IMR-90 (cell line): Measurements from ENCODE around the gene DGAT2. TPM values are rescaled to one million over a fixed set of nuclear protein-coding genes. Genes with fewer than 3 reads are reported as not detected.

Experiments
- ATAC-seq: fragments of 200-7000 bp; cut with Tn5 transposase; 2 replicates; pipeline ENCODE4 v1.9.1; 2020; ENCODE audit warnings: low read depth, mild to moderate bottlenecking, moderate library complexity
- BruUV-seq: library from RNA; stranded (reverse); fragments of 400-500 nt; replicated peaks from 2 replicates; lab custom pipeline; 2021; lab: Mats Ljungman, UMichigan
- CTCF ChIA-PET: fragments of 300-600 bp; formaldehyde crosslinking; extraction: SDS; loops from one replicate; lab custom pipeline; 2021; ENCODE audit warnings: antibody characterized with exemption; lab: Yijun Ruan, JAX
- POLR2A ChIA-PET: fragments of 300-600 bp; sonication (Branson Sonifier 250); formaldehyde crosslinking; loops from one replicate; lab custom pipeline; 2022; ENCODE audit warnings: antibody characterized with exemption; ENCODE audit not compliant: unreplicated experiment; lab: Charles Lee
- DNase-seq: peaks from one replicate; pipeline ENCODE4 v3.0.0; 2013
- H2AFZ ChIP-seq: replicated peaks from 2 replicates; pipeline ENCODE3; 2013; ENCODE audit warnings: low read length, mild to moderate bottlenecking; ENCODE audit not compliant: poor library complexity
- H2AK5ac ChIP-seq: 2 replicates; pipeline ENCODE4 v1.6.1; 2013; ENCODE audit warnings: low read depth, low read length, inconsistent platforms
- H2AK9ac ChIP-seq: replicated peaks from 2 replicates; pipeline ENCODE3; 2013; ENCODE audit warnings: mild to moderate bottlenecking, low read depth, low read length, moderate library complexity; ENCODE audit not compliant: poor library complexity
- H2BK120ac ChIP-seq: 2 replicates; pipeline ENCODE4 v1.6.1; 2013; ENCODE audit warnings: low read depth, low read length, inconsistent platforms
- H2BK15ac ChIP-seq: 3 replicates; pipeline ENCODE4 v1.6.1; 2013; ENCODE audit warnings: low read depth, low read length, inconsistent platforms
- H2BK20ac ChIP-seq: 2 replicates; pipeline ENCODE4 v1.6.1; 2013; ENCODE audit warnings: low read depth, mild to moderate bottlenecking, inconsistent platforms, low read length, moderate library complexity
- H2BK5ac ChIP-seq: 2 replicates; pipeline ENCODE4 v1.6.1; 2013; ENCODE audit warnings: mild to moderate bottlenecking, low read depth, low read length, inconsistent platforms; ENCODE audit not compliant: poor library complexity, severe bottlenecking
- H3K14ac ChIP-seq: replicated peaks from 2 replicates; pipeline ENCODE4 v1.6.1; 2013; ENCODE audit warnings: low read depth, low read length, inconsistent platforms
- H3K18ac ChIP-seq: 2 replicates; pipeline ENCODE4 v1.6.1; 2013; ENCODE audit warnings: low read depth, low read length, control low read depth
- H3K23ac ChIP-seq: 2 replicates; pipeline ENCODE4 v1.6.1; 2013; ENCODE audit warnings: low read depth, low read length, inconsistent platforms
- H3K27ac ChIP-seq: 2 replicates; pipeline ENCODE4 v1.5.1; 2013; ENCODE audit warnings: mild to moderate bottlenecking, control low read depth, low read length; ENCODE audit not compliant: insufficient read depth
- H3K27me3 ChIP-seq: 2 replicates; pipeline ENCODE4 v1.6.1; 2013; ENCODE audit warnings: low read length; ENCODE audit not compliant: control insufficient read depth, insufficient read depth
- H3K36me3 ChIP-seq: 2 replicates; pipeline ENCODE4 v1.6.1; 2013; ENCODE audit warnings: low read length, mixed read lengths; ENCODE audit not compliant: control insufficient read depth, insufficient read depth
- H3K4ac ChIP-seq: 2 replicates; pipeline ENCODE4 v1.6.1; 2013; ENCODE audit warnings: low read depth, low read length, inconsistent platforms
- H3K4me1 ChIP-seq: 2 replicates; pipeline ENCODE4 v1.6.1; 2013; ENCODE audit warnings: low read length, mixed read lengths; ENCODE audit not compliant: control insufficient read depth, insufficient read depth
- H3K4me2 ChIP-seq: 2 replicates; pipeline ENCODE4 v1.6.1; 2013; ENCODE audit warnings: low read depth, mild to moderate bottlenecking, control low read depth, low read length, moderate library complexity
- H3K4me3 ChIP-seq: 2 replicates; pipeline ENCODE4 v1.5.1; 2013; ENCODE audit warnings: low read depth, mild to moderate bottlenecking, control low read depth, low read length, moderate library complexity; ENCODE audit not compliant: insufficient read depth
- H3K56ac ChIP-seq: 2 replicates; pipeline ENCODE4 v1.6.1; 2013; ENCODE audit warnings: low read length, inconsistent platforms; ENCODE audit not compliant: insufficient read depth; ENCODE audit errors: extremely low read depth
- H3K79me1 ChIP-seq, 2 experiments: 2 replicates each; pipeline ENCODE4 v1.6.1; 2013; ENCODE audit warnings: low read length in 2 of 2, inconsistent platforms in 1 of 2, low read depth in 1 of 2
- H3K9ac ChIP-seq: 2 replicates; pipeline ENCODE4 v1.6.1; 2013; ENCODE audit warnings: low read depth, low read length, control low read depth
- H3K9me1 ChIP-seq: 2 replicates; pipeline ENCODE4 v1.6.1; 2013; ENCODE audit warnings: low read length, inconsistent platforms; ENCODE audit not compliant: insufficient read depth
- H3K9me3 ChIP-seq: 2 replicates; pipeline ENCODE4 v1.6.1; 2013; ENCODE audit warnings: low read length; ENCODE audit not compliant: control insufficient read depth, insufficient read depth
- H4K20me1 ChIP-seq: 2 replicates; pipeline ENCODE4 v1.6.1; 2013; ENCODE audit warnings: low read length, inconsistent platforms; ENCODE audit not compliant: insufficient read depth
- H4K5ac ChIP-seq: 2 replicates; pipeline ENCODE4 v1.6.1; 2013; ENCODE audit warnings: mild to moderate bottlenecking, low read depth, low read length, control low read depth
- H4K8ac ChIP-seq, 2 experiments: 2 replicates each; pipeline ENCODE4 v1.6.1; 2013; ENCODE audit warnings: low read depth in 2 of 2, low read length in 2 of 2, control low read depth in 1 of 2, inconsistent platforms in 1 of 2
- H4K91ac ChIP-seq: 2 replicates; pipeline ENCODE4 v1.6.1; 2013; ENCODE audit warnings: low read depth, low read length, inconsistent platforms; ENCODE audit not compliant: insufficient read depth
- CEBPB ChIP-seq: IDR thresholded peaks from 2 replicates; pipeline ENCODE4 v1.6.1; 2012; ENCODE audit warnings: low read depth, low read length, improper control_type of control experiment
- CHD1 ChIP-seq: IDR thresholded peaks from 2 replicates; pipeline ENCODE4 v1.6.1; 2012; ENCODE audit warnings: low read depth, low read length, improper control_type of control experiment
- MAFK ChIP-seq: IDR thresholded peaks from 2 replicates; pipeline ENCODE4 v1.6.1; 2012; ENCODE audit warnings: low read depth, low read length, improper control_type of control experiment
- MAZ ChIP-seq: IDR thresholded peaks from 2 replicates; pipeline ENCODE4 v1.6.1; 2012; ENCODE audit warnings: low read depth, mild to moderate bottlenecking, low read length, improper control_type of control experiment, moderate library complexity, borderline replicate concordance
- MXI1 ChIP-seq: IDR thresholded peaks from 2 replicates; pipeline ENCODE4 v1.6.1; 2012; ENCODE audit warnings: low read depth, mild to moderate bottlenecking, low read length, moderate library complexity, borderline replicate concordance
- RFX5 ChIP-seq: IDR thresholded peaks from 2 replicates; pipeline ENCODE4 v1.8.0; 2012; ENCODE audit warnings: low read depth, mild to moderate bottlenecking, low read length, moderate library complexity
- WGBS, 2 experiments: methylation state at CpG; one replicate each; pipeline versions ENCODE4 v1.1.5 to v1.1.7; 2013; ENCODE audit warnings: missing lambda C conversion rate in 2 of 2; ENCODE audit not compliant: insufficient read length in 1 of 2; ENCODE audit errors: extremely low coverage in 2 of 2; 5-methylcytosine and 5-hydroxymethylcytosine counted together
- dilution Hi-C: fragments of 300-500 bp; cut with HindIII; formaldehyde crosslinking; loops from one replicate; pipeline ENCODE4 v1.14.3; 2018; ENCODE audit warnings: low sequenced_read_pairs; ENCODE audit not compliant: unreplicated experiment
- in situ Hi-C: fragments of 300-500 bp; cut with MboI; formaldehyde crosslinking; loops from 3 replicates; pipeline ENCODE4 v1.14.3; 2019; ENCODE audit warnings: low sequenced_read_pairs, inconsistent platforms, mixed read lengths
- intact Hi-C: fragments of 100-400 bp; cut with micrococcal nuclease; formaldehyde crosslinking; loops from 2 replicates; pipeline ENCODE4 v1.10.0; 2022
- polyA plus RNA-seq, 3 experiments: library from polyadenylated mRNA; depleted of rRNA; stranded (reverse); fragments of >200 nt; gene quantifications; 2 replicates each; pipeline ENCODE4 v1.2.3, GENCODE V29; 2012; ENCODE audit warnings: low replicate concordance in 1 of 3
- total RNA-seq: library from RNA; depleted of rRNA; stranded (reverse); fragments of >200 nt; gene quantifications from 2 replicates; pipeline ENCODE4 v1.2.3, GENCODE V29; 2012
- TF ChIP-seq, protein P1 (sequence below): fragments of 150-350 bp; IDR thresholded peaks from 2 replicates; pipeline ENCODE4 v1.6.1; 2016; ENCODE audit warnings: low read depth, mild to moderate bottlenecking, low read length, moderate library complexity, borderline replicate concordance

The DGAT2 gene
- total and polyA plus RNA-seq, 2 of the 4 experiments (the other 2 are of a cell fraction) = 2.3 to 2.4 TPM

DNA sequence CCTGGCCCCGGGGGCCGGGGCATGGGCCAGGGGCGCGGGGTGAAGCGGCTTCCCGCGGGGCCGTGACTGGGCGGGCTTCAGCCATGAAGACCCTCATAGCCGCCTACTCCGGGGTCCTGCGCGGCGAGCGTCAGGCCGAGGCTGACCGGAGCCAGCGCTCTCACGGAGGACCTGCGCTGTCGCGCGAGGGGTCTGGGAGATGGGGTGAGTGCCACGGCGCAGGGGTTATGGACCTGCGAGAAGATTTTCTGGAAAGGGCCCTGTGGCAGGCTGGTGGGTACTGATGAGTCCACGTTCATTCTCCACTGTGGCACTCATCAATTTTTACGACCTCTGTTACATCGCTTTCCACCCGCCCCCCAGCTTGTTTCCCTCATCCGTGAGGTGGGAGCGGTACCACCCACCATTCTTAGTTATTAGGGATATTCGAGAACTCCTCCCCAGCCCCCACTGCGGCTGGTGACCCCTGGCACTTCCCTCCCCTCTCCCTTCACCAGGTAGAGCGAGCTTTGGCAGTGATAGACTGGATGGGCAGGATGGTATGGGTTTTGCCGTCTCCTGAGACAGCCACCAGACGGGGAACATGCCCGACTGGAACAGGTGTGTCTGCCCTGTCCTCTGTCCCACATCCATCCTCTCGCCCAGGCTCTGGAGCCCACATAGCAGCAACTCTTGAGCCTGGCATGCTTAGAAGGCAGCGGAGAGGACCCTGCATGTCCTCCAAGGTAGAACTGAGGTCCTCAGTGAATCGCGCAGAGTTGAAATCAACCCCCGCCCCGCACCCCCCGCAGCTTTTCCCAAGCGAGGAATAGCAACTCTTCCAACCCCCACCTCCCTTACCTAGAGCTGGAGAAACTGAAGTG lies 562 bp downstream of the DGAT2 start:
- Histone ChIP-seq H3K9ac (no peak overlapping the region), H4K20me1 (no peaks in the 10 kb centered on the region), H3K27me3 (peaks cover 44% of the 10 kb centered on the region), H4K8ac (no peak overlapping the region), H4K5ac (no peak overlapping the region), H3K27ac (no peak overlapping the region), H2AFZ (peak overlapping the region; percentile 96), H2BK120ac (no peak overlapping the region), H2BK20ac (no peak overlapping the region), H2AK5ac (no peak overlapping the region; the same call in 1 of the 2 replicates), H3K18ac (no peak overlapping the region), H3K79me1 (no peaks in the 10 kb centered on the region), H3K36me3 (no peaks in the 10 kb centered on the region), H2BK5ac (no peak overlapping the region), H3K9me1 (no peaks in the 10 kb centered on the region; the same call in 1 of the 2 replicates), H3K4me2 (peak overlapping the region; percentile 34; the same call in 1 of the 2 replicates), H3K23ac (no peak overlapping the region; the same call in 1 of the 2 replicates), H2BK15ac (no peak overlapping the region), H3K4me3 (peak overlapping the region; percentile 49), H3K56ac (no peak overlapping the region), H4K91ac (no peak overlapping the region), H3K4me1 (peaks cover 4% of the 10 kb centered on the region; the same call in 1 of the 2 replicates), H3K14ac (no peak overlapping the region), H3K4ac (no peak overlapping the region), H2AK9ac (peak overlapping the region; percentile 60), H3K9me3 (no peaks in the 10 kb centered on the region)
- in situ Hi-C loops (no loop called here), intact Hi-C loops (no loop called here), dilution Hi-C loops (no loop called here)
- no TSS peak for BruUV-seq
- ChIA-PET POLR2A (no interaction called here), CTCF (interaction anchor here (0.7 kb wide), 1 partner anchor 12 kb away, joined by 3 read pairs; no protein-coding TSS in a partner anchor)
- ATAC-seq (peak; percentile 3; the same call in 1 of the 2 replicates), DNase-seq (no peak)
- TF ChIP-seq MAFK (no peak), CEBPB (no peak), CHD1 (no peak), RFX5 (no peak), MAZ (no peak), MXI1 (no peak)
- TF ChIP-seq, protein P1, sequence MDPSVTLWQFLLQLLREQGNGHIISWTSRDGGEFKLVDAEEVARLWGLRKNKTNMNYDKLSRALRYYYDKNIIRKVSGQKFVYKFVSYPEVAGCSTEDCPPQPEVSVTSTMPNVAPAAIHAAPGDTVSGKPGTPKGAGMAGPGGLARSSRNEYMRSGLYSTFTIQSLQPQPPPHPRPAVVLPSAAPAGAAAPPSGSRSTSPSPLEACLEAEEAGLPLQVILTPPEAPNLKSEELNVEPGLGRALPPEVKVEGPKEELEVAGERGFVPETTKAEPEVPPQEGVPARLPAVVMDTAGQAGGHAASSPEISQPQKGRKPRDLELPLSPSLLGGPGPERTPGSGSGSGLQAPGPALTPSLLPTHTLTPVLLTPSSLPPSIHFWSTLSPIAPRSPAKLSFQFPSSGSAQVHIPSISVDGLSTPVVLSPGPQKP = no peak
- 7% methylated on average over 3 of the region's 46 CpGs; no CpG with 5 or more reads in 1 of the 2 experiments for WGBS, 2 experiments
